Panc1 (cell line): ENCODE data around the gene TMEM37. TPM values are rescaled to one million over a fixed set of nuclear protein-coding genes. Genes with fewer than 3 reads are reported as not detected.

ENCODE experiments used
- ATAC-seq: fragments of 200-7000 bp; cut with Tn5 transposase; 2 replicates; pipeline ENCODE4 v1.9.1; 2020; ENCODE audit warnings: mild to moderate bottlenecking, moderate library complexity
- BruUV-seq: library from RNA; stranded (reverse); fragments of 400-500 nt; replicated peaks from 2 replicates; lab custom pipeline; 2021; lab: Mats Ljungman, UMichigan
- CTCF ChIA-PET: fragments of 300-600 bp; sonication (Branson Sonifier 250); formaldehyde crosslinking; loops from one replicate; lab custom pipeline; 2022; ENCODE audit warnings: antibody characterized with exemption; lab: Charles Lee
- POLR2A ChIA-PET: fragments of 300-600 bp; sonication (Branson Sonifier 250); formaldehyde crosslinking; loops from one replicate; lab custom pipeline; 2022; ENCODE audit warnings: antibody characterized with exemption; lab: Charles Lee
- DNase-seq: peaks from one replicate; pipeline ENCODE4 v3.0.0-alpha.2; 2010; ENCODE audit warnings: low read depth, low spot score
- H3K27ac ChIP-seq: 2 replicates; pipeline ENCODE4 v1.5.1; 2011; ENCODE audit warnings: mild to moderate bottlenecking, low read length, inconsistent platforms
- H3K27me3 ChIP-seq: fragments of 200-500 bp; sonication (Bioruptor generic); 2 replicates; pipeline ENCODE4 v1.6.0; 2014; ENCODE audit warnings: low read length, inconsistent platforms; ENCODE audit not compliant: control insufficient read depth, insufficient read depth
- H3K36me3 ChIP-seq: fragments of 200-500 bp; sonication (Bioruptor generic); 2 replicates; pipeline ENCODE4 v1.5.1; 2014; ENCODE audit warnings: inconsistent platforms, mild to moderate bottlenecking, low read length, moderate library complexity; ENCODE audit not compliant: control insufficient read depth, insufficient read depth
- H3K4me1 ChIP-seq: 2 replicates; pipeline ENCODE4 v1.5.1; 2011; ENCODE audit warnings: inconsistent platforms, mild to moderate bottlenecking, low read length, moderate library complexity; ENCODE audit not compliant: control insufficient read depth, insufficient read depth
- H3K4me3 ChIP-seq, 2 experiments: 2 replicates each; pipeline ENCODE4 v1.5.1; 2011 to 2012; ENCODE audit warnings: low read depth in 2 of 2, low read length in 2 of 2, mild to moderate bottlenecking in 2 of 2, inconsistent platforms in 1 of 2, moderate library complexity in 1 of 2
- H3K9me3 ChIP-seq: fragments of 200-500 bp; sonication (Bioruptor generic); 2 replicates; pipeline ENCODE4 v1.5.1; 2014; ENCODE audit warnings: low read depth, mild to moderate bottlenecking, inconsistent platforms, low read length, moderate library complexity; ENCODE audit not compliant: control insufficient read depth, insufficient read depth
- POLR2AphosphoS5 ChIP-seq: IDR thresholded peaks from 2 replicates; pipeline ENCODE4 v1.6.1; 2012; ENCODE audit warnings: mild to moderate bottlenecking, low read depth, low read length, moderate library complexity
- SIN3A ChIP-seq: IDR thresholded peaks from 2 replicates; pipeline ENCODE4 v1.6.1; 2012; ENCODE audit warnings: low read depth, mild to moderate bottlenecking, low read length, moderate library complexity, borderline replicate concordance; ENCODE audit not compliant: insufficient read depth
- TCF7L2 ChIP-seq: IDR thresholded peaks from 2 replicates; pipeline ENCODE4 v1.6.1; 2011; ENCODE audit warnings: mild to moderate bottlenecking, low read depth, low read length, inconsistent platforms
- in situ Hi-C: cut with HindIII; loops from 2 replicates; pipeline ENCODE4 v1.10.0; 2016; ENCODE audit warnings: low sequenced_read_pairs, low pct_unique_long_range_greater_than_20kb
- intact Hi-C: fragments of 100-400 bp; cut with micrococcal nuclease; formaldehyde crosslinking; loops from one replicate; pipeline ENCODE4 v1.10.0; 2022; ENCODE audit not compliant: unreplicated experiment
- total RNA-seq: library from RNA; stranded (reverse); gene quantifications from one replicate; pipeline ENCODE4 v1.2.1, GENCODE V29; 2021; ENCODE audit not compliant: unreplicated experiment
- TF ChIP-seq, protein P1 (sequence below): fragments of 450-650 bp; IDR thresholded peaks from 2 replicates; pipeline ENCODE4 v1.5.1; 2017; ENCODE audit warnings: mild to moderate bottlenecking
- TF ChIP-seq, protein P2 (sequence below), 2 experiments: IDR thresholded peaks; 2 replicates each; pipeline ENCODE4 v1.6.1; 2011 to 2012; ENCODE audit warnings: low read depth in 2 of 2, control low read depth in 1 of 2, low read length in 1 of 2, mild to moderate bottlenecking in 1 of 2, moderate library complexity in 1 of 2; ENCODE audit not compliant: insufficient read depth in 1 of 2

TMEM37 gene
- total RNA-seq, 1 experiment from 2014 or later, result 0.28 TPM

DNA sequence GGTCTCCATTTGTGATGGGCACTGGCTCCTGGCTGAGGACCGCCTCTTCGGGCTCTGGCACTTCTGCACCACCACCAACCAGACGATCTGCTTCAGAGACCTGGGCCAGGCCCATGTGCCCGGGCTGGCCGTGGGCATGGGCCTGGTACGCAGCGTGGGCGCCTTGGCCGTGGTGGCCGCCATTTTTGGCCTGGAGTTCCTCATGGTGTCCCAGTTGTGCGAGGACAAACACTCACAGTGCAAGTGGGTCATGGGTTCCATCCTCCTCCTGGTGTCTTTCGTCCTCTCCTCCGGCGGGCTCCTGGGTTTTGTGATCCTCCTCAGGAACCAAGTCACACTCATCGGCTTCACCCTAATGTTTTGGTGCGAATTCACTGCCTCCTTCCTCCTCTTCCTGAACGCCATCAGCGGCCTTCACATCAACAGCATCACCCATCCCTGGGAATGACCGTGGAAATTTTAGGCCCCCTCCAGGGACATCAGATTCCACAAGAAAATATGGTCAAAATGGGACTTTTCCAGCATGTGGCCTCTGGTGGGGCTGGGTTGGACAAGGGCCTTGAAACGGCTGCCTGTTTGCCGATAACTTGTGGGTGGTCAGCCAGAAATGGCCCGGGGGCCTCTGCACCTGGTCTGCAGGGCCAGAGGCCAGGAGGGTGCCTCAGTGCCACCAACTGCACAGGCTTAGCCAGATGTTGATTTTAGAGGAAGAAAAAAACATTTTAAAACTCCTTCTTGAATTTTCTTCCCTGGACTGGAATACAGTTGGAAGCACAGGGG lies 5.5 kb downstream of the TMEM37 start:
- BruUV-seq, result no TSS peak
- no peaks in the 10 kb centered on the region; the same call in 1 of the 2 replicates for H3K4me1 ChIP-seq
- no peaks in the 10 kb centered on the region for H3K36me3 ChIP-seq
- no peak overlapping the region for H3K27ac ChIP-seq
- intact Hi-C loops, result no loop called here
- ATAC-seq (no peak), DNase-seq (no peak)
- H3K27me3 ChIP-seq, result no peaks in the 10 kb centered on the region; the same call in 1 of the 2 replicates
- H3K4me3 ChIP-seq, result no peak overlapping the region
- H3K9me3 ChIP-seq, result no peaks in the 10 kb centered on the region
- ChIA-PET POLR2A (no interaction called here), CTCF (no interaction called here)
- in situ Hi-C loops, result no loop called here
- no peak for TF ChIP-seq SIN3A
- TF ChIP-seq, protein P1, sequence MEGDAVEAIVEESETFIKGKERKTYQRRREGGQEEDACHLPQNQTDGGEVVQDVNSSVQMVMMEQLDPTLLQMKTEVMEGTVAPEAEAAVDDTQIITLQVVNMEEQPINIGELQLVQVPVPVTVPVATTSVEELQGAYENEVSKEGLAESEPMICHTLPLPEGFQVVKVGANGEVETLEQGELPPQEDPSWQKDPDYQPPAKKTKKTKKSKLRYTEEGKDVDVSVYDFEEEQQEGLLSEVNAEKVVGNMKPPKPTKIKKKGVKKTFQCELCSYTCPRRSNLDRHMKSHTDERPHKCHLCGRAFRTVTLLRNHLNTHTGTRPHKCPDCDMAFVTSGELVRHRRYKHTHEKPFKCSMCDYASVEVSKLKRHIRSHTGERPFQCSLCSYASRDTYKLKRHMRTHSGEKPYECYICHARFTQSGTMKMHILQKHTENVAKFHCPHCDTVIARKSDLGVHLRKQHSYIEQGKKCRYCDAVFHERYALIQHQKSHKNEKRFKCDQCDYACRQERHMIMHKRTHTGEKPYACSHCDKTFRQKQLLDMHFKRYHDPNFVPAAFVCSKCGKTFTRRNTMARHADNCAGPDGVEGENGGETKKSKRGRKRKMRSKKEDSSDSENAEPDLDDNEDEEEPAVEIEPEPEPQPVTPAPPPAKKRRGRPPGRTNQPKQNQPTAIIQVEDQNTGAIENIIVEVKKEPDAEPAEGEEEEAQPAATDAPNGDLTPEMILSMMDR, result no peak
- TF ChIP-seq, protein P2, sequence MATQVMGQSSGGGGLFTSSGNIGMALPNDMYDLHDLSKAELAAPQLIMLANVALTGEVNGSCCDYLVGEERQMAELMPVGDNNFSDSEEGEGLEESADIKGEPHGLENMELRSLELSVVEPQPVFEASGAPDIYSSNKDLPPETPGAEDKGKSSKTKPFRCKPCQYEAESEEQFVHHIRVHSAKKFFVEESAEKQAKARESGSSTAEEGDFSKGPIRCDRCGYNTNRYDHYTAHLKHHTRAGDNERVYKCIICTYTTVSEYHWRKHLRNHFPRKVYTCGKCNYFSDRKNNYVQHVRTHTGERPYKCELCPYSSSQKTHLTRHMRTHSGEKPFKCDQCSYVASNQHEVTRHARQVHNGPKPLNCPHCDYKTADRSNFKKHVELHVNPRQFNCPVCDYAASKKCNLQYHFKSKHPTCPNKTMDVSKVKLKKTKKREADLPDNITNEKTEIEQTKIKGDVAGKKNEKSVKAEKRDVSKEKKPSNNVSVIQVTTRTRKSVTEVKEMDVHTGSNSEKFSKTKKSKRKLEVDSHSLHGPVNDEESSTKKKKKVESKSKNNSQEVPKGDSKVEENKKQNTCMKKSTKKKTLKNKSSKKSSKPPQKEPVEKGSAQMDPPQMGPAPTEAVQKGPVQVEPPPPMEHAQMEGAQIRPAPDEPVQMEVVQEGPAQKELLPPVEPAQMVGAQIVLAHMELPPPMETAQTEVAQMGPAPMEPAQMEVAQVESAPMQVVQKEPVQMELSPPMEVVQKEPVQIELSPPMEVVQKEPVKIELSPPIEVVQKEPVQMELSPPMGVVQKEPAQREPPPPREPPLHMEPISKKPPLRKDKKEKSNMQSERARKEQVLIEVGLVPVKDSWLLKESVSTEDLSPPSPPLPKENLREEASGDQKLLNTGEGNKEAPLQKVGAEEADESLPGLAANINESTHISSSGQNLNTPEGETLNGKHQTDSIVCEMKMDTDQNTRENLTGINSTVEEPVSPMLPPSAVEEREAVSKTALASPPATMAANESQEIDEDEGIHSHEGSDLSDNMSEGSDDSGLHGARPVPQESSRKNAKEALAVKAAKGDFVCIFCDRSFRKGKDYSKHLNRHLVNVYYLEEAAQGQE (IDR thresholded peaks at IDR 0.05; ENCODE audit: insufficient read depth in 1 of 2, low read depth in 2 of 2, low read length in 1 of 2), result no peak
- TF ChIP-seq POLR2AphosphoS5, result no peak
- no peak for TF ChIP-seq TCF7L2

DNA sequence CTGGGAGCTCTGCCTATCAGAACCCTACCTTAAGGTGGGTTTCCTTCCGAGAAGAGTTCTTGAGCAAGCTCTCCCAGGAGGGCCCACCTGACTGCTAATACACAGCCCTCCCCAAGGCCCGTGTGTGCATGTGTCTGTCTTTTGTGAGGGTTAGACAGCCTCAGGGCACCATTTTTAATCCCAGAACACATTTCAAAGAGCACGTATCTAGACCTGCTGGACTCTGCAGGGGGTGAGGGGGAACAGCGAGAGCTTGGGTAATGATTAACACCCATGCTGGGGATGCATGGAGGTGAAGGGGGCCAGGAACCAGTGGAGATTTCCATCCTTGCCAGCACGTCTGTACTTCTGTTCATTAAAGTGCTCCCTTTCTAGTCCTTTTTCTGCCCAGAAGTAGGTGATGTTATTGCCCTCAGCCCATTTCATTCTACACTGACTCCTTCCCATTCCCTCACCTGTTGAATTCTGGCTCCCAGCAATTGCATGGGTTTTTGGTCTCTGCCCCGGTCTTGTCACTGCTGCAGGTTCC lies 6.5 kb downstream of the TMEM37 start:
- TF ChIP-seq, protein P1, result no peak
- TF ChIP-seq SIN3A, result no peak
- no peak for TF ChIP-seq POLR2AphosphoS5
- TF ChIP-seq, protein P2 (IDR thresholded peaks at IDR 0.05; ENCODE audit: insufficient read depth in 1 of 2, low read depth in 2 of 2, low read length in 1 of 2), result no peak
- no peak for TF ChIP-seq TCF7L2
- Histone ChIP-seq H3K36me3 (no peaks in the 10 kb centered on the region), H3K4me3 (no peak overlapping the region), H3K27me3 (no peaks in the 10 kb centered on the region), H3K9me3 (no peaks in the 10 kb centered on the region), H3K4me1 (no peaks in the 10 kb centered on the region), H3K27ac (no peak overlapping the region)
- DNase-seq (no peak), ATAC-seq (no peak)
- no TSS peak for BruUV-seq
- intact Hi-C loops (no loop called here), in situ Hi-C loops (no loop called here)
- POLR2A ChIA-PET, result no interaction called here
- CTCF ChIA-PET, result no interaction called here
